OCI-LY1 (cell line): Measurements from ENCODE around the gene DROSHA.

Experiments
- CTCF ChIP-seq: fragments of 200-600 bp; sonication (generic), shearing (Covaris generic); IDR thresholded peaks from 2 replicates; pipeline ENCODE4 v1.5.1; 2017; ENCODE audit warnings: mild to moderate bottlenecking, antibody characterized with exemption, low read length, moderate library complexity, mixed read lengths
- EZH2 ChIP-seq: fragments of 200-600 bp; sonication (generic), shearing (Covaris generic); IDR thresholded peaks from 2 replicates; pipeline ENCODE4 v1.8.0; 2017; ENCODE audit warnings: borderline replicate concordance, mixed run types, mild to moderate bottlenecking, antibody characterized with exemption, low read length, moderate library complexity, mixed read lengths

GRCh38 chr5:31579558-31579957, 47.7 kb upstream of the DROSHA start:
- TF ChIP-seq CTCF: no peak
- no peak for TF ChIP-seq EZH2
